Stimulated activated CD4-positive, alpha-beta T cell treated with anti-CD3 and anti-CD28 coated beads, Interleukin-1b, Interleukin-23, amount 100 ng/mL, for 48 hours (primary cell): ENCODE results near the gene WNK2.
"Not testable (repeated sequence)": the region's sequence is repeated elsewhere in the genome, so short reads cannot be mapped to it uniquely, and the experiment has no call there.

Source experiments
- DNase-seq: peaks from one replicate; pipeline ENCODE4 v3.0.0-alpha.2; 2020

Gene WNK2

GRCh38 chr9:93240891-93241334 is 57.0 kb downstream of the WNK2 start:
- DNase-seq, result no peak

DNA sequence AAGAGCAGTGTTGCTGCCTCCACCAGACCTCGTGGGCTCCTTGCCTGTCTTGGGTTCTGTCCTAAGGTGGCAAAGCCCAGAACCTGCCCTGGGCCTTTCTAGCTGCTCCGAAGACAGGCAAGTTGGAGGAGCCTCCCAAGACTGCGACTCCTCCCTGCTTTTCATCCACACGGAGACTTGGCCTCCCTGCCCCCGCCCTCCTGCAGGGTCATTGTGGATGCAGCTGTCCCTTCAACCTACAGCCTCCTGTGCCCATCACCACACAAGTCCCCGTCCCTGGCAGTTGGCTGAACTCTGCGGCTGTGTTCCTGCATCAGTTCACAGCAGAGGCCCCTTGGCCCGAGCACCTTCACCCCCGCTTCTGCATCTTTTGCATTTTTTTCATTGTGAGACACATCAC is 59.2 kb downstream of the WNK2 start:
- no peak for DNase-seq

DNA sequence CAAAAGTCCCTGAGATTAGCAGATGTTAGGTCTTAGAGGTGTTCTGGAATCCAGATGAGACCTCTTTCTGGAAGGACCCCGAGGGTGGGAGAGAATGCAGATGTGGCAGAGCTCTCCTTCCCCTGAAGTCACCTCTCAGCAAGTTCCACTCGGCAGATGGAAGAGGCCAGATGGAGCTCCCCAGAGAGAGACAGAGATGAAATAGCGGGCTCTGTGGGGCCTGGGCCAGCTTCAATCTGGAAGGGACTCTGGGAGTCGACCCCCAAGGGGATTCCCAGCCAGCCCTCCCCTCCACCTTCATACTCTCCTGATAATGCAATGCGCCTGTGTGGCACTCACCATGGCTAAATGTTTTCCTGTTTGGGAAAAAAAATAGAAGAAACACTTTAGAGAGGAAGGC is 60.2 kb downstream of the WNK2 start:
- DNase-seq, result no peak

DNA sequence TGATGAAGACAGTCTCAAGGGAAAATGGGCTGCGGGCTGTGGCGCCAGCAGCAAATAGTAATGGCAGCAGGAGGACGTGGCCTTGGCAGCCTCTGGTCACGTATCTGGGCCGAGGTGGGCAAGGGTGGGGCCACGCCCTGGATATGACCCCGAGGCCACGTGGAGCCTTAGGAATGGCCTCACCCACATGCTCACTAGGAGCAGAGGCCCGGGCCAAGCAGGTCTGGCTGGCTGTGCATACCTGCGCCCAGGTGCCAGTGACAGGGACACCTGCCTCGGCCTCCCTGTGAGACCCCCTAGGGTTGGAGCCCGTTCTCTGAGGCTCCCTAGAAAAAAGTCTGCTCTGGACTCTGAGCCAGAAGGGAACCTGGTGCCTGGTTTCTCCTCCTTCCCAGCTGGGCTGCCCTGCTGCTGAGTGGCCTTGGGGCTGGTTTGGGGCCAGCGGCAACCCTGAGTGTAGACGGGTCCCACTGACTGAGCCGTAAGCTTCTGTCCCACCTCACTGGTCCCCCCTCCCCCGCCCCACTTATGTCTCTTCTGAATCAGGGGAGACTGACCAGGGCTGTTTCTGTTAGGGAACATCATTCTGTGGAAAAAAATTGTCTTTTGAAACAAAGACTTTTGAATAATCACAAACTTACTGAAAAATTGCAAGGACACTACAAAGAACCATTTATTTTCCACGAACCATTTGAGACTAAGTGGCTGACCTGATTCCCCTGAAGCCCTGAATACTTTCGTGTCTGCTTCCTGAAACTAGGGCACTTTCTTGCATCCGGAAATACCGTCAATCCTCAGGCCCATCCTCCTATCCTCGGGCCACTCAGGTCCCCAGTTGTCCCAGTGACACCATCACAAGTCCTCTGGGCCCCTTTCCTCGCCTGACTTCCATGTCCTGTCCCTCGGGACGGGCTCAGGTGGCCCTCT is 60.8 kb downstream of the WNK2 start:
- no peak for DNase-seq

DNA sequence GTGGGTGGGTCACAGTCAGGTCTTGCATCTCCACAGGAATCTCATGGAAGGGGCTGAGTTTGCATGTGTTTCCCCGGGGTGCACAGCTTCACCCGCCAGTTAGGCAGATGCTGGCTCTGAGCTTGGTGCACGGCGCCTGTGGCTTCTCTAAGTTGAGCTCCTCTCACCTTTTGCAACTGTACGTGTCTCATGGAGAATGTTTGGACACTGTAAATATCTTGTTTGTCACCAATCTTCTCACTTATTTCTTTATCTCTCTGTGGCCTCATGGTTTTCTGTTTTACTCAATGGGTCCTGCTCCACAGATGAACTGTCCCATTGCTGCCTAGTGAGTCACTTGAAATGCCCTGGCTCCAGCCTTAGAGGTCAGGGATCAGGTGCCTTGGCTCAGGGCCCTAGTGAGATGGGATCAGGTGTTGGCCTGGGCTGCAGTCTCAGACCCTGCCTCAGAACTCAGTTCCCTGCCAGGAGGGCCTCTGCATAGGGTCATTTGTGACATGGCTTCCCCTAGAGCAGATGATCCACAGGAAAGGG is 61.6 kb downstream of the WNK2 start:
- no peak for DNase-seq

DNA sequence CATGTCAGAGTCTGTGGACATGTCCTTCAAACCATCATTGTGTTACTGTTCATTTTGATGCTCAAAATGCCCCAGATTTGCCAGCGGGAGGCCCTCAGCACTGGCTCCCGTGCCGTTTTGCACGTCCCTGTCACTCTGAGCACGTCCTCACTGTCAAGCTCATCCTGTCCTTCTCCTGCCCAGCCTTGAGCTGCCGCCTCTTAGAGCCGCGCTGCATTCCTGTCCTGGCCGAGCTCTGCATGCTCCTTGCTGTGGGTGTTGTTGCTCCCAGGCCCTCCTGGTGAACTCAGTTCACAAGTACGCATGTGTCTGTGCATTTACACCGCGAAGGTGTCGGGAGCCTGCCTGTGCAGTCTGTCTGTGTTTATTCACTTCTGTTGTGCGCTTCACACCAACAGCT is 62.2 kb downstream of the WNK2 start:
- no peak for DNase-seq

DNA sequence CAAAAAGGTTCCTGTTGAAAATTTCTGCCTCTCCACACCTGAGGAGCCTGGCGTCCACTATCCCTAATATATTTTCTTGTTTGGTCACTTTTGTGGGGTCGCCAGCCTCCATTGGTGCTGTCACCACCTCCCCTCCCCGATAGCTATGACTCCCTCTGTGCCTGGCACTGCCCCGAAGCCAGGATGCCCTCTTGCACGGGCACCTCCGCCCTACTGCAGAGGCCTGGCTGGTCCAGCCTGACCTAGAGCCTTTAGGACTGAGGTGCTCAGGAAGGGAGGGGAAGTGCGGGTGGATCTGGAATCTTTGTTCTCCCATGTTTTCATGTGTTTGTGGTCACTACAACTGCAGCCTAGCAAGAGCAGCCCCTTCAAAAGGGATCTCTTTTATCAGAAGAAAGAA is 62.6 kb downstream of the WNK2 start:
- no peak for DNase-seq

DNA sequence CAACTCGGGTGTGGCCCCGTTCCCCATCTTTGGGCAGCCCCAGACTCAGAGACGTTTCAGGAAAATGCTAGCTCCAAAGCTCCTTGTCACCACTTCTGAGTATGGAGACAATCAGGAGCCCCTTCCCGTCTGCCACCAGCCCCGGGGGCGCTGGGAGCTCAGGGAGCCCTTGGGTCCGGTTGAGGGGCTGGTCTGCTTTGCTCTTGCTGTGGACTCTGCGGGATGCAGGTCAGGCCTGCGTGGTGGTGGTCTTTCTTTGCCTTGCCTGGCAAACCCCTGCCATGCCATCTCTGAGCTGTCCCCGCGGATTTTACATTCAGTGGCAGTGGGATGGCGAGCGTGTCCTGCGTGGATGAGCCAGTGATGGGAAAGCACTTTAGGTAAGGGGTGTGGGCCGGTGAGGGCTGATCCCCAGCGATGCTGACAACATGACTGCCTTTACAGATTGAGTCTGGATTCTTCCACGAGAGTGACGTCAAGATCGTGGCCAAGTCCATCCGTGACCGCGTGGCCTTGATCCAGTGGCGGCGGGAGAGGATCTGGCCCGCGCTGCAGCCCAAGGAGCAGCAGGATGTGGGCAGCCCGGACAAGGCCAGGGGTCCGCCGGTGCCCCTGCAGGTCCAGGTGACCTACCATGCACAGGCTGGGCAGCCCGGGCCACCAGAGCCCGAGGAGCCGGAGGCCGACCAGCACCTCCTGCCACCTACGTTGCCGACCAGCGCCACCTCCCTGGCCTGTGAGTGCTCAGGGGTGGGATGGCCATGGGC is 63.3 kb downstream of the WNK2 start:
- no peak for DNase-seq

DNA sequence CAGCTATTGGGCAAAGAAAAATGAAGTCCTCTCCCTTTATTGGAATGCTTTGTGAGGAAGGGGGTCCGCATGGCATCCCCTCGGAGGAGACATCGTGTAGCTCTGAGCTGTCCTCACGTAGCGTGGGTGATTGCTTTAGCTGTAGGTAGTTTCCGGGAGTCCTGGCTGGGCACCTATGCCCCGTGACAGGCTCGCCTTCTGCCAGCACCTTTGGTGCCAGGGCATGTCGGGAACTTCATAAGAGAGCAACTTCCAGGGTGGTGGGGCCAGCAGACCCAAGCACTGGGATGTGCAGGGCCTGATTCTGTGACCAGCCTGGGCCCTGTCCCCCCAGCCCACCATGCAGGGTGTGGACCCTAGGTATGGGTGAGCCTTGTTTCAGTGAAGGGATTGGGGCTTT is 64.0 kb downstream of the WNK2 start:
- no peak for DNase-seq

DNA sequence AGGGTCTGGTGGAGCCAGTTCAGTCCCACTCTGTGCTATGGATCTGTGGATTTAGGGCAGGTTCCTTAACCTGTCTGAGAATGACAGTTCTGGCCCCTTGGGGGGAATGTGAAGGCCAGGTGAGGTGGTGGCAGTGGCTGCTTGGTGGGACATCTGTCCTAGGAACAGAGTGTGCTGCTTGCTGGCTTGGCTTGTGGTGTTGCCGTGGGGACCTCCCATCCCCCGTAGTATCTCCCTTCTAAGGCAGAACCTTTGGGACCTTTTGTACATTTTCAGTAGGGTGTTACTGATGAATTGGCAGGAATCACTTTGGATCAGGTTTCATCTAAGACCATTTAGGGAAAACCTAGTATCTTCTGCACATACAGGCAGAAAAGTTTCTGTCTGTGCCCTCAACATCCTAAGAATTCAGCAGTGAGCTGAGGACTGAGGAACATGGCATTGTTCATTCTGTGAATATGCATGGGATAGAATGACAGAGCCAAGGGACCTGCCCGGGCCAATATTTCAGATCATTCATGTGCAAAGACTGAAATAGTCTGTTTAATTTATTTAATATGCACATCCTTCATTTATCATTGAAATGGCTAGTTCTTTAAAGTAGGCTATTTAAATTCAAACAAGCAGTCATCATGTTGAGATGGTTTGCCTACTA is 64.6 kb downstream of the WNK2 start:
- no peak for DNase-seq

- no peak for DNase-seq
Measured at GRCh38 chr9:93250185-93250584, 66.2 kb downstream of the WNK2 start.

DNA sequence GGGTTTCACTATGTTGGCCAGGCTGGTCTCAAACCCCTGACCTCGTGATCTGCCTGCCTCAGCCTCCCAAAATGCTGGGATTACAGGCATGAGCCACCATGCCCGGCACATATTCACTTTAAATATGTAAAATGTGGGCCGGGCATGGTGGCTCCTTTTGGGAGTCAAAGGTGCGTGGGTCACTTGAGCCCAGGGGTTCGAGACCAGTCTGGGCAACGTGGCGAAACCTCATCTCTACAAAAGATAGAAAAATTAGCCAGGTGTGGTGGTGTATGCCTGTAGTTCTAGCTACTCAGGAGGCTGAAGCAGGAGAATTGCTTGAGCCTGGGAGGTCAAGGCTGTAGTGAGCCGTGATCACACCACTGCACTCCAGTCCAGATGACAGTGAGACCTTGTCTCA is 67.4 kb downstream of the WNK2 start:
- not testable (repeated sequence) for DNase-seq

- DNase-seq, result no peak
Measured at GRCh38 chr9:93252116-93252780, 68.3 kb downstream of the WNK2 start.

DNA sequence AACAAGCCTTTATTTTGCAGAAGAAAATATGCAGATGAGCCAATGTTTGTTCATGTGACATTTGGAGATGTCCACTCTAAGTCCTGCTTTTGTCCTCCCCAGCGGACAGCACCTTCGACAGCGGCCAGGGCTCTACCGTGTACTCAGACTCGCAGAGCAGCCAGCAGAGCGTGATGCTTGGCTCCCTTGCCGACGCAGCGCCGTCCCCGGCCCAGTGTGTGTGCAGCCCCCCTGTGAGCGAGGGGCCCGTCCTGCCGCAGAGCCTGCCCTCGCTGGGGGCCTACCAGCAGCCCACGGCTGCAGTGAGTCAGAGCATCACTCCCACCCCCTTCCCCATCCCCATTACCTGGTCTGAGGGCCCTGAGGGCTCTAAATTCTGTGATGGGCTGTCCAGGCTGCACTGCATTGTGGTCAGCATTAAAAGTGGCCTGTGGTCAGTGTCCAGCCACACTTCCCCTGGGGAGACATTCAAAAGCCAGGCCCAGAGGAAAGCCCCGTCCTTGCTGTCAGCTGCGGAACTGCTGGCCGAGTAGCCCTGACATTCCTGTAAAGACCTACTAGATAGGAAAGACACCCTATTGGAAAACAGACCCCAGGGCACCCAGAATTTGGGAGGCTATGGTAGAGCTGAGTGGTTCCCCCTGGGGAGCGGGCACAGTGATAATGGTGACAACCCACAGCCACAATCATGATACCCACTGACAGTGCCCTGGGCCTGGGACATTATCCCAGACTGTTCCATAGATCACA is 69.0 kb downstream of the WNK2 start:
- DNase-seq, result no peak

- no peak for DNase-seq
Measured at GRCh38 chr9:93253633-93254032, 69.7 kb downstream of the WNK2 start.

GRCh38 chr9:93254061-93254481 is 70.1 kb downstream of the WNK2 start:
- DNase-seq, result no peak

GRCh38 chr9:93254806-93255493 is 71.0 kb downstream of the WNK2 start:
- DNase-seq, result no peak

DNA sequence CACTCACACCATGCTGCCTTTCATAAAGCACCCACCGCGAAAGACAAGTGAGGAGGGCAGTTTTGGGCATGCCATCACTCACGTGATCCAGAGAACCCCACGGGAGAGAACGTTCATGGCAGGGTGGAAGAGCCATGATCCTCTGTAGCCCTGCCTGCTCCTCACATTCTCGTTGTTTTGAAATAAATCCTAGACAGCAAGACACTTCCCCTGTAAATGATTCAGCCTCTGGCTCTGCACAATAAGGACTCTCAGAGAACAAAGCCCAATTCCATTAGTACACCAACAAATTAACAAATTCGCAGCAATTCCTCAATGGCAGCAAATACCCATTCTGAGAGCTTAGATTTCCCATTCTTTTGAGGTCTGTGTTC is 71.5 kb downstream of the WNK2 start:
- DNase-seq, result no peak

DNA sequence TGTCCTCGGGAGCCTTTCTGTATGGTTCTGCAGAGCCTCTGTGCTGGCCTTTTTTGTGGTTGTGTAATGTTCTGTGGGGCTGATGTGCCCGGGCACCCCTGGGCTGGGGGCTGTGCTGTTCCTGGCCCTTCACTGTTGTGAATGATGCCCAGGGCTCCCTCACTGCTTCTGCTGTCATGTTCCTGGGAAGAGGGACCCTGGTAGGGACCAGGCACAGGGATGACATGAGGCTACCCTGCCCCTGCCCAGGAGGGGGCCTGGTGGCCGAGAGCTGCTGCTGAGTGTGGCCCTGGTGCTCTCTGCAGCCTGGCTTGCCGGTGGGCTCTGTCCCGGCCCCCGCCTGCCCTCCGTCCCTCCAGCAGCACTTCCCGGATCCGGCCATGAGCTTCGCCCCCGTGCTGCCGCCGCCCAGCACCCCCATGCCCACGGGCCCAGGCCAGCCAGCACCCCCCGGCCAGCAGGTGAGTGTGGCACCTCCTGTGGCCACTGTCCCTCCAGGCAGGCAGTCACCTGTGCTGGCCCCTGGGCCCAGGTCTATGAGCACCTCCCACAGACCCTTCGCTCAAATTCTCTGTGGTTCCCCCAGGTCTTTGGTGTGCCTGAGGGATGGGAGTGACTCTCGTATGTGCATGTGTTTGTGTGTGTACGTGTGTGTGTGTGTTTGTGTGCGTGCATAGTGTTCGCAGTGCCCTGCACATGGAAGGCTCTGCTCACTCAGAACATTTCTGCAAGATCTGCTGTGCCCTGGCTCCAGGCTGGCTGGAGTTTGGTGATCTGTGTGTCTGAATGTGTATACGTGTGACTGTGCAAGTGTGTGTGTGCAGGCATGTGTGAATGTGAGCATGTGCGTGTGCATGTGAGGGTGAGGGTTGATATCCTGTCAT is 72.3 kb downstream of the WNK2 start:
- DNase-seq, result no peak
